ENCODE data around the gene LYRM4. TPM values are rescaled to one million over a fixed set of nuclear protein-coding genes. Genes with fewer than 3 reads are reported as not detected.
A peak's percentile ranks its signal among the peaks of the same experiment; 100 is the strongest.

Gene LYRM4
- total RNA-seq, 1 donor from 2014 or later = 19.2 TPM

- no peaks in the 10 kb centered on the region for H3K36me3 ChIP-seq
- H3K4me1 ChIP-seq = peaks cover 26% of the 10 kb centered on the region
- H3K27me3 ChIP-seq = no peaks in the 10 kb centered on the region
- intact Hi-C loops (cut with DNase I) = no loop called here
- no peak for TF ChIP-seq POLR2A (IDR thresholded peaks at IDR 0.05)
- TF ChIP-seq CTCF (IDR thresholded peaks at IDR 0.05) = no peak
- TF ChIP-seq POLR2AphosphoS5 (IDR thresholded peaks at IDR 0.05; ENCODE audit: insufficient read depth in 1 of 2, low read depth in 1 of 2) = no peak
- DNase-seq (ENCODE audit: extremely low spot score in 2 of 2) = no peak
- H3K27ac ChIP-seq = no peak overlapping the region
- H3K9me3 ChIP-seq = no peaks in the 10 kb centered on the region
- H3K4me3 ChIP-seq = no peak overlapping the region
These were observed 170.1 kb downstream of the LYRM4 start for GRCh38 chr6:5090603-5091002.

- no peak for TF ChIP-seq CTCF (IDR thresholded peaks at IDR 0.05)
- no peak for TF ChIP-seq POLR2AphosphoS5 (IDR thresholded peaks at IDR 0.05; ENCODE audit: insufficient read depth in 1 of 2, low read depth in 1 of 2)
- TF ChIP-seq POLR2A (IDR thresholded peaks at IDR 0.05) = no peak
- no peaks in the 10 kb centered on the region for H3K36me3 ChIP-seq
- peaks cover 26% of the 10 kb centered on the region for H3K4me1 ChIP-seq
- DNase-seq (ENCODE audit: extremely low spot score in 2 of 2) = no peak
- H3K27ac ChIP-seq = no peak overlapping the region
- no peaks in the 10 kb centered on the region for H3K9me3 ChIP-seq
- H3K27me3 ChIP-seq = no peaks in the 10 kb centered on the region
- no peak overlapping the region for H3K4me3 ChIP-seq
- intact Hi-C loops (cut with DNase I) = no loop called here
These were observed 171.0 kb downstream of the LYRM4 start for GRCh38 chr6:5089481-5090438.

GRCh38 chr6:5088780-5089179 is 172.0 kb downstream of the LYRM4 start:
- Histone ChIP-seq H3K36me3 (no peaks in the 10 kb centered on the region), H3K4me3 (no peak overlapping the region), H3K27ac (no peak overlapping the region), H3K27me3 (no peaks in the 10 kb centered on the region), H3K4me1 (peaks cover 26% of the 10 kb centered on the region), H3K9me3 (no peaks in the 10 kb centered on the region)
- no peak for TF ChIP-seq CTCF (IDR thresholded peaks at IDR 0.05)
- no peak for DNase-seq (ENCODE audit: extremely low spot score in 2 of 2)
- intact Hi-C loops (cut with DNase I) = no loop called here

- H3K27me3 ChIP-seq = no peaks in the 10 kb centered on the region
- TF ChIP-seq POLR2A (IDR thresholded peaks at IDR 0.05) (no peak), CTCF (IDR thresholded peaks at IDR 0.05) (no peak), POLR2AphosphoS5 (IDR thresholded peaks at IDR 0.05; ENCODE audit: insufficient read depth in 1 of 2, low read depth in 1 of 2) (no peak)
- H3K27ac ChIP-seq = no peak overlapping the region
- H3K4me3 ChIP-seq = no peak overlapping the region
- intact Hi-C loops (cut with DNase I) = no loop called here
- DNase-seq (ENCODE audit: extremely low spot score in 2 of 2) = peak in 1 of 2 donors; percentile 79
- H3K9me3 ChIP-seq = no peaks in the 10 kb centered on the region
- H3K4me1 ChIP-seq = peaks cover 36% of the 10 kb centered on the region
- no peaks in the 10 kb centered on the region for H3K36me3 ChIP-seq
These were observed 173.4 kb downstream of the LYRM4 start for GRCh38 chr6:5087389-5087788.

GRCh38 chr6:5086294-5086890 is 174.4 kb downstream of the LYRM4 start:
- Histone ChIP-seq H3K4me1 (peaks cover 38% of the 10 kb centered on the region), H3K36me3 (no peaks in the 10 kb centered on the region), H3K9me3 (no peaks in the 10 kb centered on the region), H3K27ac (peak overlapping the region; percentile 88), H3K4me3 (peak overlapping the region; percentile 66 to 71), H3K27me3 (no peaks in the 10 kb centered on the region)
- intact Hi-C loops (cut with DNase I) = no loop called here
- peak in 1 of 2 donors; percentile 10 for TF ChIP-seq POLR2AphosphoS5 (IDR thresholded peaks at IDR 0.05; ENCODE audit: insufficient read depth in 1 of 2, low read depth in 1 of 2)
- TF ChIP-seq CTCF (IDR thresholded peaks at IDR 0.05) = no peak
- TF ChIP-seq POLR2A (IDR thresholded peaks at IDR 0.05) = no peak
- DNase-seq (ENCODE audit: extremely low spot score in 2 of 2) = peak; percentile 84
